Heart right ventricle (tissue), 16 donors: ENCODE data around the gene YIF1A. TPM values are rescaled to one million over a fixed set of nuclear protein-coding genes. Genes with fewer than 3 reads are reported as not detected.

Experiments used
- ATAC-seq, 8 donors: fragments of 200-7000 bp; cut with Tn5 transposase; one replicate each; pipeline ENCODE4 v1.9.1; 2020; ENCODE audit warnings: mild to moderate bottlenecking in 8 of 8, moderate library complexity in 8 of 8, moderate number of reproducible peaks in 1 of 8
- DNase-seq, 2 donors: peaks; one replicate each; pipeline ENCODE4 v3.0.0-alpha.2; 2020
- H3K27ac ChIP-seq, 10 donors: fragments of 200-600 bp; sonication (generic) in 2 of 10; one replicate each; pipeline versions ENCODE4 v1.5.0 to v1.8.0; 2020 to 2022; ENCODE audit warnings: mild to moderate bottlenecking in 3 of 10
- H3K27me3 ChIP-seq, 7 donors: fragments of 200-600 bp; one replicate each; pipeline ENCODE4 v1.8.0; 2021 to 2022; ENCODE audit warnings: mild to moderate bottlenecking in 2 of 7
- H3K36me3 ChIP-seq, 9 donors: fragments of 200-600 bp; sonication (generic) in 1 of 9; one replicate each; pipeline versions ENCODE4 v1.5.0 to v1.8.0; 2020 to 2022; ENCODE audit warnings: mild to moderate bottlenecking in 2 of 9
- H3K4me1 ChIP-seq, 9 donors: fragments of 200-600 bp; sonication (generic) in 1 of 9; one replicate each; pipeline versions ENCODE4 v1.5.0 to v1.8.0; 2020 to 2022; ENCODE audit warnings: mild to moderate bottlenecking in 4 of 9
- H3K4me3 ChIP-seq, 10 donors: fragments of 200-600 bp; sonication (generic) in 2 of 10; one replicate each; pipeline versions ENCODE4 v1.5.0 to v1.8.0; 2020 to 2022; ENCODE audit warnings: mild to moderate bottlenecking in 7 of 10, moderate library complexity in 2 of 10
- H3K9me3 ChIP-seq, 11 donors: fragments of 200-600 bp in 10 of 11; sonication (generic) in 2 of 11; one replicate each; pipeline versions ENCODE4 v1.5.0 to v1.8.0; 2013 to 2022; ENCODE audit warnings: mild to moderate bottlenecking in 2 of 11, control low read depth in 1 of 11, moderate library complexity in 1 of 11
- whole genome bisulfite sequencing, 2 donors: extraction: QIAGEN DNeasy Blood & Tissue Kit; methylation state at CpG; one replicate each; pipeline ENCODE4 v1.1.7; 2013; ENCODE audit warnings: inconsistent platforms in 1 of 2; 5-methylcytosine and 5-hydroxymethylcytosine counted together
- intact Hi-C, 10 donors: fragments of 100-400 bp; cut with DNase I; formaldehyde crosslinking; loops; one replicate each; pipeline versions ENCODE4 v1.11.1 to v1.14.2; 2022
- polyA plus RNA-seq, 2 donors: library from polyadenylated mRNA; stranded (reverse); fragments of 200-250 nt; gene quantifications; one replicate each; pipeline ENCODE4 v1.2.3, GENCODE V29; 2013
- total RNA-seq, 10 donors: library from RNA; stranded (reverse); fragmentation: NEBNext Ultra II Directional in 3 of 10; extraction: Animal tissue kit (Norgen Biotek cat#: 25700) in 3 of 10; gene quantifications; one replicate each; pipeline versions ENCODE4 v1.2.1 to v1.2.4, GENCODE V29; 2021 to 2023
- TF ChIP-seq, protein P1 (sequence below), 9 donors: fragments of 200-600 bp; sonication (generic) in 2 of 9; IDR thresholded peaks; one replicate each; pipeline versions ENCODE4 v1.5.0 to v1.8.0; 2021 to 2022; ENCODE audit warnings: antibody characterized with exemption in 9 of 9, mild to moderate bottlenecking in 5 of 9, moderate library complexity in 1 of 9
- donor health status: Arrhythmogenic right ventricular cardiomyopathy.
- donor health status: ischemic (EF 13 %, LVEDD 7.1; RV severe dilation, severe dysfunction).
- donor health status: healthy with polysubstance abuse.
- donor health status: DM: no; HTN: yes; CAD: no.
- donor health status: DM: no; HTN: no; CAD: no.
- donor health status: ischemic (EF 25% LVEDD 6.9; RV normal size, moderate dysfunction).
- donor health status: ischemic (EF 25% LVEDD 5.7; RV mildly dilated, moderate dysfunction).
- donor health status: healthy.
- donor health status: DM: yes; HTN: yes; CAD: no.
- donor health status: Ischemic cardiomyopathy.
- donor health status: ischemic (EF 35%, LVEDD 5.7; RV mildly dilated, moderate dysfunction).
- donor health status: nonischemic (EF 11% LVEDD 7.7; RV severe dilation, severe dysfunction).
- donor health status: DM: yes; HTN: yes; CAD: no.
- donor health status: PGD.
- donor health status: ischemic (EF 29% LVEDD 5.4; RV normal size, mild dysfunction).
- donor health status: nonischemic (EF 23%, LVEDD 6.1; RV moderate dilation, normal function).

Gene YIF1A
- total and polyA plus RNA-seq, 12 donors: 38.3 to 168 (median 54.6) TPM

DNA sequence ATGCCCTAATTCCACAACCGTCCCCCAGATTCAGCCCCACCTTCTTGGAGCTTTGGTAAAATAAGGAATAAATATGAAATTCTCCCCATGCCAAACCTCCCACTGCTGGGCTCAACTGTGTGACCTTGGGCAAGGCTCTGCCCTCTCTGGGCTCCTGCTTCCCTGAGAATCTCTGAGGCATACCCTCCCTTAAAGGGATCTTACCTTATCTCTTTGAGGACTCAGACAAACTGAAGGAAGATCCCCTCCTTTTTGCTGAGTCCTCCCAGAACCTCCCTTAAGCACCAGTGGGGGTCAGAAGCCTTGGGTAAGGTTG is 25.2 kb upstream of the YIF1A start:
- Histone ChIP-seq H3K9me3 (no peaks in the 10 kb centered on the region), H3K27me3 (peaks cover 0 to 6% (median 0%) of the 10 kb centered on the region in 7 donors), H3K36me3 (no peaks in the 10 kb centered on the region), H3K27ac (peak overlapping the region in 9 of 10 donors; percentile 78 to 94 (median 85)), H3K4me3 (peak overlapping the region in 9 of 10 donors; percentile 37 to 76 (median 60)), H3K4me1 (peaks cover 15 to 58% (median 41%) of the 10 kb centered on the region in 9 donors)
- intact Hi-C loops: loop anchor here in 8 of 10 donors (5.0 to 10.0 kb wide), 3 partner anchors 33 to 73 kb away; partner anchors contain the start of genes B4GAT1 (in 2 of the 8) and BRMS1 (in 2 of the 8)
- WGBS, 2 donors: 62 to 74% methylated on average over 1 of the region's 1 CpG
- TF ChIP-seq, protein P1, sequence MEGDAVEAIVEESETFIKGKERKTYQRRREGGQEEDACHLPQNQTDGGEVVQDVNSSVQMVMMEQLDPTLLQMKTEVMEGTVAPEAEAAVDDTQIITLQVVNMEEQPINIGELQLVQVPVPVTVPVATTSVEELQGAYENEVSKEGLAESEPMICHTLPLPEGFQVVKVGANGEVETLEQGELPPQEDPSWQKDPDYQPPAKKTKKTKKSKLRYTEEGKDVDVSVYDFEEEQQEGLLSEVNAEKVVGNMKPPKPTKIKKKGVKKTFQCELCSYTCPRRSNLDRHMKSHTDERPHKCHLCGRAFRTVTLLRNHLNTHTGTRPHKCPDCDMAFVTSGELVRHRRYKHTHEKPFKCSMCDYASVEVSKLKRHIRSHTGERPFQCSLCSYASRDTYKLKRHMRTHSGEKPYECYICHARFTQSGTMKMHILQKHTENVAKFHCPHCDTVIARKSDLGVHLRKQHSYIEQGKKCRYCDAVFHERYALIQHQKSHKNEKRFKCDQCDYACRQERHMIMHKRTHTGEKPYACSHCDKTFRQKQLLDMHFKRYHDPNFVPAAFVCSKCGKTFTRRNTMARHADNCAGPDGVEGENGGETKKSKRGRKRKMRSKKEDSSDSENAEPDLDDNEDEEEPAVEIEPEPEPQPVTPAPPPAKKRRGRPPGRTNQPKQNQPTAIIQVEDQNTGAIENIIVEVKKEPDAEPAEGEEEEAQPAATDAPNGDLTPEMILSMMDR (IDR thresholded peaks at IDR 0.05): no peak
- ATAC-seq (no peak), DNase-seq (no peak)

- H3K27ac ChIP-seq: peak overlapping the region; percentile 73 to 94 (median 85)
- TF ChIP-seq, protein P1 (IDR thresholded peaks at IDR 0.05): peak in 5 of 9 donors; percentile 5 to 37 (median 26)
- H3K4me1 ChIP-seq: peaks cover 15 to 53% (median 36%) of the 10 kb centered on the region in 9 donors
- H3K9me3 ChIP-seq: no peaks in the 10 kb centered on the region
- intact Hi-C loops: loop anchor here in 8 of 10 donors (2.0 to 10.0 kb wide), 4 partner anchors 15 to 74 kb away; partner anchors contain the start of genes B4GAT1 (in 2 of the 8) and BRMS1 (in 2 of the 8)
- no peaks in the 10 kb centered on the region for H3K36me3 ChIP-seq
- 36% methylated on average over 38 of the region's 38 CpGs for WGBS, 2 donors
- ATAC-seq (no peak), DNase-seq (no peak)
- H3K4me3 ChIP-seq: peak overlapping the region; percentile 23 to 76 (median 60)
- peaks cover 0 to 6% (median 0%) of the 10 kb centered on the region in 7 donors for H3K27me3 ChIP-seq
These were observed 24.6 kb upstream of the YIF1A start for GRCh38 chr11:66313321-66314185.

DNA sequence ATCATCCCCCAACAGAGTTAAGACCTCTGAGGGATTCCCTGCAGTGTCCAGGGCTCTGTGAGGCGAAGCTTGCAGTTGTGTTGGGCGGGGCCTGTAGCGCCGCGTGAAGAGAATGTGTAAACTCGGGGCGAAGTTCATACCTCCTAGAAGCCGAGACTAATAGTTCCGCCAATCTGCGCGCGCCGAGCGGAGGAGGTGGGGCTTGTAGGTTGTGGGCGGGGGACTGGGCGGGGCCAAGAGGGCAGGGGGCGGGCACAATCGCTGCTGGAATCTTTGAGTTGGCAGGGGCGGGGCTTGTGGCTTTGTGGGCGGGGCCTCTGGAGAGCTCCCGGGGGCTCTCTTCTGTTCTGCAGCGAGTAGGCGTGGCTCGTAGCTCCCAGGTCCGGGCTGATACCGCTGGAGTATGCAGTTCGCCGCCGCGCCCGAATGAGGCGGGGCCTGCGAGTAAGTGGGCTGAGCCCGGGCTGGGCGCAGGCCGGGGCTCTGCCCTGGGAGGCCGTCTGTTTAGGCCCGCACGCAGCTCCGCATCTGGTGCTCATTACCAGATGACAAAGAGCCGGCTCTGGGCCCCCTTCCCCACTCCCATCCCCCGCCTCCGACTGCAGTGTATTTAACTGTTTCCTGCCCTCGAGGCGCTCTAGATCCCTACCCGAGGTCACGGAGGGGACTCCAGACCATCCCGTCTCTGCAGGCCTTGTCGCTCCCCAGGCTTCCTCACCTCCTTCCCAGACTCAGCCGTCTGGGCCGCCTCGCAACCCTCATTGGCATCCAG is 23.8 kb upstream of the YIF1A start:
- Histone ChIP-seq H3K4me1 (peaks cover 10 to 45% (median 28%) of the 10 kb centered on the region in 9 donors), H3K4me3 (peak overlapping the region; percentile 24 to 76 (median 60)), H3K27ac (peak overlapping the region; percentile 73 to 94 (median 85)), H3K27me3 (peaks cover 0 to 6% (median 0%) of the 10 kb centered on the region in 7 donors), H3K36me3 (no peaks in the 10 kb centered on the region), H3K9me3 (no peaks in the 10 kb centered on the region)
- intact Hi-C loops: loop anchor here in 8 of 10 donors (1.0 to 10.0 kb wide), 7 partner anchors 16 to 75 kb away; partner anchors contain the start of genes B4GAT1 (in 2 of the 8), BRMS1 (in 2 of the 8) and YIF1A (in 1 of the 8)
- TF ChIP-seq, protein P1 (IDR thresholded peaks at IDR 0.05): no peak
- ATAC-seq (peak; percentile 83 to 92 (median 88)), DNase-seq (peak; percentile 99)
- 1 to 2% methylated on average over 52 of the region's 52 CpGs for WGBS, 2 donors
